Prostate gland (tissue), 2 donors: ENCODE data around the gene FAM43A.

Experiments used
- CTCF ChIP-seq, 4 experiments: fragments of 200-600 bp in 2 of 4; fragments of 450-650 bp in 2 of 4; sonication (generic) in 2 of 4; IDR thresholded peaks; 1 replicate in 3 of 4; 2 replicates in 1 of 4; pipeline ENCODE4 v1.5.1; 2016 to 2019; ENCODE audit warnings: antibody characterized with exemption in 4 of 4, mild to moderate bottlenecking in 2 of 4, moderate library complexity in 2 of 4
- POLR2A ChIP-seq: fragments of 450-650 bp; IDR thresholded peaks from one replicate; pipeline ENCODE4 v1.6.1; 2016; ENCODE audit warnings: antibody characterized with exemption, mild to moderate bottlenecking

- TF ChIP-seq CTCF (IDR thresholded peaks at IDR 0.05) (no peak), POLR2A (no peak)
Observed at GRCh38 chr3:194683380-194683779, 2.3 kb upstream of the FAM43A start.
